GM21619 (cell line): Measurements from ENCODE around the gene ASB14.

Source experiments
- ATAC-seq: cut with Tn5 transposase; IDR thresholded peaks from one replicate; pipeline ENCODE4 v1.9.1; 2021; ENCODE audit not compliant: unreplicated experiment

Gene ASB14

GRCh38 chr3:57261929-57262328, 30.6 kb downstream of the ASB14 start:
- ATAC-seq = no peak

- ATAC-seq = no peak
Observed at GRCh38 chr3:57261119-57261518, 31.4 kb downstream of the ASB14 start.

GRCh38 chr3:57257678-57258077, 34.8 kb downstream of the ASB14 start:
- no peak for ATAC-seq

GRCh38 chr3:57256844-57257243, 35.6 kb downstream of the ASB14 start:
- ATAC-seq = no peak

GRCh38 chr3:57252404-57252803, 40.1 kb downstream of the ASB14 start:
- no peak for ATAC-seq

GRCh38 chr3:57244946-57245345, 47.5 kb downstream of the ASB14 start:
- no peak for ATAC-seq

GRCh38 chr3:57234613-57235575, 57.6 kb downstream of the ASB14 start:
- no peak for ATAC-seq

- ATAC-seq = no peak
Observed at GRCh38 chr3:57233799-57234198, 58.7 kb downstream of the ASB14 start.

GRCh38 chr3:57230006-57230405, 62.5 kb downstream of the ASB14 start:
- ATAC-seq = no peak

GRCh38 chr3:57227930-57228751, 64.3 kb downstream of the ASB14 start:
- peak; percentile 34 for ATAC-seq

- peak; percentile 88 for ATAC-seq
Observed at GRCh38 chr3:57227204-57227929, 65.1 kb downstream of the ASB14 start, which contains the start of gene APPL1. Gene APPL1 (plus strand): TSS chr3:57227729. CDS start chr3:57227884, 155 bp downstream.

- ATAC-seq = no peak
Observed at GRCh38 chr3:57226176-57226575, 66.3 kb downstream of the ASB14 start.

- no peak for ATAC-seq
Observed at GRCh38 chr3:57224856-57225255, 67.6 kb downstream of the ASB14 start.

GRCh38 chr3:57221883-57222282, 70.6 kb downstream of the ASB14 start:
- ATAC-seq = no peak
